Endothelial cell of umbilical vein (primary cell): ENCODE measurements around the gene SLC39A3. TPM values are rescaled to one million over a fixed set of nuclear protein-coding genes. Genes with fewer than 3 reads are reported as not detected.

Source experiments
- BruUV-seq: library from RNA; stranded (reverse); fragments of 400-500 nt; replicated peaks from 2 replicates; lab custom pipeline; 2021; lab: Mats Ljungman, UMichigan
- CTCF ChIA-PET: fragments of 300-600, 350-600 bp; sonication (Branson Sonifier 250); formaldehyde crosslinking; loops from one replicate; lab custom pipeline; 2021; ENCODE audit warnings: antibody characterized with exemption, inconsistent platforms; lab: Charles Lee
- POLR2A ChIA-PET: fragments of 300-600, 350-600 bp; sonication (Branson Sonifier 250); formaldehyde crosslinking; loops from one replicate; lab custom pipeline; 2021; ENCODE audit warnings: antibody characterized with exemption, inconsistent platforms; lab: Charles Lee
- DNase-seq: peaks from one replicate; pipeline ENCODE4 v3.0.0-alpha.2; 2011; ENCODE audit warnings: low read depth, low spot score
- FAIRE-seq: peaks from 2 replicates; lab custom pipeline; 2011; peaks lifted over from hg19 to GRCh38; lab: Jason Lieb, UNC
- H2AFZ ChIP-seq: 2 replicates; pipeline ENCODE4 v1.6.0; 2012; ENCODE audit warnings: low read depth, low read length, control low read depth, inconsistent platforms
- H3K27ac ChIP-seq: 2 replicates; pipeline ENCODE4 v1.5.1; 2011; ENCODE audit warnings: low read depth, mild to moderate bottlenecking, control low read depth, low read length, moderate library complexity; ENCODE audit not compliant: insufficient read depth
- H3K27me3 ChIP-seq, 2 experiments: 2 replicates each; pipeline versions ENCODE4 v1.6.0 to v1.6.1; 2011; ENCODE audit warnings: low read length in 2 of 2, mixed read lengths in 1 of 2; ENCODE audit not compliant: control insufficient read depth in 2 of 2, insufficient read depth in 2 of 2
- H3K36me3 ChIP-seq, 2 experiments: 2 replicates in 1 of 2; 3 replicates in 1 of 2; pipeline ENCODE4 v1.5.1; 2011; ENCODE audit warnings: low read length in 2 of 2, mild to moderate bottlenecking in 1 of 2, moderate library complexity in 1 of 2; ENCODE audit not compliant: control insufficient read depth in 2 of 2, insufficient read depth in 2 of 2; ENCODE audit errors: extremely low read depth in 1 of 2
- H3K4me1 ChIP-seq: 3 replicates; pipeline ENCODE4 v1.5.1; 2011; ENCODE audit warnings: mild to moderate bottlenecking, low read length; ENCODE audit not compliant: control insufficient read depth, insufficient read depth; ENCODE audit errors: extremely low read depth
- H3K4me2 ChIP-seq: 2 replicates; pipeline ENCODE4 v1.6.1; 2011; ENCODE audit warnings: low read length, control low read depth, mixed read lengths; ENCODE audit not compliant: insufficient read depth
- H3K4me3 ChIP-seq, 3 experiments: fragments of 200-600 bp in 1 of 3; sonication (generic), shearing (Covaris generic) in 1 of 3; replicated peaks in 1 of 3; 2 replicates each; pipeline ENCODE4 v1.5.1; 2011 to 2016; ENCODE audit warnings: control low read depth in 3 of 3, low read length in 3 of 3, mild to moderate bottlenecking in 2 of 3, inconsistent platforms in 1 of 3, low read depth in 1 of 3, moderate library complexity in 1 of 3; ENCODE audit not compliant: insufficient read depth in 1 of 3
- H3K79me2 ChIP-seq: 2 replicates; pipeline ENCODE4 v1.6.0; 2012; ENCODE audit warnings: low read length, inconsistent platforms; ENCODE audit not compliant: control insufficient read depth, insufficient read depth
- H3K9ac ChIP-seq: replicated peaks from 2 replicates; pipeline ENCODE3; 2011; ENCODE audit warnings: low read length, control low read depth; ENCODE audit not compliant: insufficient read depth; ENCODE audit errors: extremely low read depth
- H3K9me1 ChIP-seq: replicated peaks from 3 replicates; pipeline ENCODE4 v1.6.0; 2011; ENCODE audit warnings: mild to moderate bottlenecking, low read length; ENCODE audit not compliant: control insufficient read depth, insufficient read depth; ENCODE audit errors: extremely low read depth
- H3K9me3 ChIP-seq: replicated peaks from 2 replicates; pipeline ENCODE4 v1.5.1; 2012; ENCODE audit warnings: low read length, inconsistent platforms; ENCODE audit not compliant: control insufficient read depth, insufficient read depth
- H4K20me1 ChIP-seq: replicated peaks from 2 replicates; pipeline ENCODE3; 2011; ENCODE audit warnings: mild to moderate bottlenecking, low read length; ENCODE audit not compliant: control insufficient read depth, insufficient read depth; ENCODE audit errors: extremely low read depth
- EZH2 ChIP-seq: IDR thresholded peaks from 2 replicates; pipeline ENCODE4 v1.6.1; 2012; ENCODE audit warnings: borderline replicate concordance, low read depth, mild to moderate bottlenecking, moderate library complexity, low read length, inconsistent platforms; ENCODE audit not compliant: severe bottlenecking
- FOS ChIP-seq: IDR thresholded peaks from 2 replicates; pipeline ENCODE4 v1.6.1; 2011; ENCODE audit warnings: mild to moderate bottlenecking, low read length, moderate library complexity, borderline replicate concordance; ENCODE audit not compliant: insufficient read depth
- GATA2 ChIP-seq: IDR thresholded peaks from 2 replicates; pipeline ENCODE4 v1.7.0; 2011; ENCODE audit warnings: low read depth, mild to moderate bottlenecking, moderate library complexity, mixed read lengths, low read length; ENCODE audit not compliant: insufficient read length, insufficient read depth
- JUN ChIP-seq: IDR thresholded peaks from 2 replicates; pipeline ENCODE4 v1.6.1; 2011; ENCODE audit warnings: borderline replicate concordance, low read depth; ENCODE audit not compliant: insufficient read length, insufficient read depth
- MYC ChIP-seq: IDR thresholded peaks from one replicate; pipeline ENCODE4 v1.6.1; 2011; ENCODE audit warnings: mild to moderate bottlenecking, low read depth, low read length
- POLR2A ChIP-seq: IDR thresholded peaks from 2 replicates; pipeline ENCODE4 v1.6.1; 2012; ENCODE audit warnings: low read depth, mild to moderate bottlenecking, control low read depth, low read length
- POLR2AphosphoS5 ChIP-seq: IDR thresholded peaks from 2 replicates; pipeline ENCODE4 v1.6.1; 2012; ENCODE audit warnings: low read depth, mild to moderate bottlenecking, control low read depth, low read length, moderate library complexity; ENCODE audit not compliant: insufficient read depth
- dilution Hi-C: fragments of 300-500 bp; cut with MboI; formaldehyde crosslinking; loops from one replicate; pipeline ENCODE4 v1.15.0; 2019; ENCODE audit warnings: low sequenced_read_pairs; ENCODE audit not compliant: extremely low pct_ligation_motif_present
- intact Hi-C: fragments of 100-400 bp; cut with micrococcal nuclease; formaldehyde crosslinking; loops from one replicate; pipeline ENCODE4 v1.10.0; 2022
- polyA plus RNA-seq, 4 experiments: library from polyadenylated mRNA; depleted of rRNA in 3 of 4; stranded (reverse) in 3 of 4; unstranded in 1 of 4; fragments of >200 nt; gene quantifications; 2 replicates each; pipeline versions ENCODE4 v1.2.1 to v1.2.3, GENCODE V29; 2011 to 2012; ENCODE audit warnings: missing spikeins in 1 of 4
- total RNA-seq: library from RNA; stranded (reverse); gene quantifications from 2 replicates; pipeline ENCODE4 v1.2.3, GENCODE V29; 2021
- TF ChIP-seq, protein P1 (sequence below): IDR thresholded peaks from 2 replicates; pipeline ENCODE4 v1.6.1; 2011; ENCODE audit not compliant: insufficient read depth, insufficient read length
- TF ChIP-seq, protein P2 (sequence below), 2 donors: IDR thresholded peaks; 1 replicate in 1 of 2; 2 replicates in 1 of 2; pipeline ENCODE4 v1.5.1; 2011; ENCODE audit warnings: low read length in 2 of 2, mild to moderate bottlenecking in 2 of 2, moderate library complexity in 2 of 2, control low read depth in 1 of 2, inconsistent platforms in 1 of 2, low read depth in 1 of 2; ENCODE audit not compliant: insufficient read depth in 1 of 2; ENCODE audit errors: extremely low read depth in 1 of 2

The SLC39A3 gene
- total and polyA plus RNA-seq, 2 donors (not counting 3 experiments of a cell fraction or from before 2014, with no cell fraction given), result 28.0 to 43.1 TPM

DNA sequence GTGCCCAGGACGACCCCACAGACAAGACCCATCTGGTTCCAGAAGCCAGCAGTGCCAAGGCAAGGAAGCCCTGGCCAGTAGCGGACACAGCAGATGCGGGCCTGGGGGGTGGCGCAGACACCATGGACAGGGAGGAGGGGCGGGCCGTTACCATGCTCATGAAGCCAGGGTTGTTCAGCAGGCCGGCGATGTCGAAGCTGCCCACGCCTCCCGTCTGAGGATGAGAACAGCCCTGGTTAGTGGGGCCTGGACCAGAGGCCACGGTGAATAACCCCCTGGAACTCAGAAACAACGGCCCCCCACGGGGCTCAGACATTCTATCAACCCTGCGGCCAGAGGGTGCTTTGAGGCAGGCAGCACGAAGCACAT, 21.5 kb upstream of the SLC39A3 start:
- Histone ChIP-seq H3K4me2 (no peak overlapping the region), H2AFZ (no peak overlapping the region), H3K9me3 (no peaks in the 10 kb centered on the region), H3K9ac (no peak overlapping the region), H3K4me3 (no peak overlapping the region), H4K20me1 (no peaks in the 10 kb centered on the region), H3K9me1 (no peaks in the 10 kb centered on the region), H3K36me3 (peaks cover 6 to 42% of the 10 kb centered on the region in 2 experiments), H3K27me3 (no peaks in the 10 kb centered on the region), H3K4me1 (no peaks in the 10 kb centered on the region), H3K79me2 (no peaks in the 10 kb centered on the region), H3K27ac (no peak overlapping the region)
- ChIA-PET CTCF (no interaction called here), POLR2A (no interaction called here)
- no peak for TF ChIP-seq GATA2
- no peak for TF ChIP-seq POLR2A
- no peak for TF ChIP-seq POLR2AphosphoS5
- no peak for TF ChIP-seq EZH2
- TF ChIP-seq, protein P1, sequence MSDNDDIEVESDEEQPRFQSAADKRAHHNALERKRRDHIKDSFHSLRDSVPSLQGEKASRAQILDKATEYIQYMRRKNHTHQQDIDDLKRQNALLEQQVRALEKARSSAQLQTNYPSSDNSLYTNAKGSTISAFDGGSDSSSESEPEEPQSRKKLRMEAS, result no peak
- TF ChIP-seq MYC, result no peak
- DNase-seq (no peak), FAIRE-seq (no peak)
- intact Hi-C loops, result no loop called here
- dilution Hi-C loops, result no loop called here
- no TSS peak for BruUV-seq

DNA sequence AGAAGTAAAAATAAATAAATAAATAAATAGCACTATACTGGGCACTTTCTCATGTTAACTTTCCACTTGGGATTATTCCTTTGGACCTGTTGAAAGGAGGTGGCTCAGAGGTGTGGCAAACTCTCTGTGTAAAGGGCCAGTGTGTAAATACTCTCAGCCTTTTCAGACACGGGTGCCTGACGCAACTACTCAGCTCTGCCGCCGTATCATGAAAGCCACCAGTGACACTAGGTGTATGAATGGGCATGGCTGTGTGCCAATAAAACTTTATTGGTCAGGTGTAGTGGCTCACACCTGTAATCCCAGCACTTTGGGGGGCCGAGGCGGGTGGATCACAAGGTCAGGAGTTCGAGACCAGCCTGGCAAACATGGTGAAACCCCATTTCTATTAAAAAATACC, 20.1 kb upstream of the SLC39A3 start:
- Histone ChIP-seq H4K20me1 (no peaks in the 10 kb centered on the region), H3K79me2 (no peaks in the 10 kb centered on the region), H3K4me3 (no peak overlapping the region), H3K9me1 (no peaks in the 10 kb centered on the region), H3K36me3 (peaks cover 8 to 42% of the 10 kb centered on the region in 2 experiments), H3K4me1 (no peaks in the 10 kb centered on the region), H3K27me3 (no peaks in the 10 kb centered on the region), H3K27ac (no peak overlapping the region), H2AFZ (no peak overlapping the region), H3K4me2 (no peak overlapping the region), H3K9me3 (no peaks in the 10 kb centered on the region), H3K9ac (no peak overlapping the region)
- no TSS peak for BruUV-seq
- dilution Hi-C loops (loop anchor here (10.0 kb wide), 1 partner anchor 65 kb away; no protein-coding TSS in a partner anchor), intact Hi-C loops (no loop called here)
- ChIA-PET POLR2A (interaction anchor here (0.7 kb wide), 1 partner anchor 1015 kb away, joined by 3 read pairs; no protein-coding TSS in a partner anchor), CTCF (interaction anchor here (1.2 kb wide), 1 partner anchor 10 kb away, joined by 7 read pairs; no protein-coding TSS in a partner anchor)
- TF ChIP-seq GATA2 (no peak), FOS (no peak), EZH2 (no peak), JUN (no peak), POLR2AphosphoS5 (no peak), MYC (no peak), POLR2A (no peak)
- TF ChIP-seq, protein P1, result no peak
- TF ChIP-seq, protein P2, sequence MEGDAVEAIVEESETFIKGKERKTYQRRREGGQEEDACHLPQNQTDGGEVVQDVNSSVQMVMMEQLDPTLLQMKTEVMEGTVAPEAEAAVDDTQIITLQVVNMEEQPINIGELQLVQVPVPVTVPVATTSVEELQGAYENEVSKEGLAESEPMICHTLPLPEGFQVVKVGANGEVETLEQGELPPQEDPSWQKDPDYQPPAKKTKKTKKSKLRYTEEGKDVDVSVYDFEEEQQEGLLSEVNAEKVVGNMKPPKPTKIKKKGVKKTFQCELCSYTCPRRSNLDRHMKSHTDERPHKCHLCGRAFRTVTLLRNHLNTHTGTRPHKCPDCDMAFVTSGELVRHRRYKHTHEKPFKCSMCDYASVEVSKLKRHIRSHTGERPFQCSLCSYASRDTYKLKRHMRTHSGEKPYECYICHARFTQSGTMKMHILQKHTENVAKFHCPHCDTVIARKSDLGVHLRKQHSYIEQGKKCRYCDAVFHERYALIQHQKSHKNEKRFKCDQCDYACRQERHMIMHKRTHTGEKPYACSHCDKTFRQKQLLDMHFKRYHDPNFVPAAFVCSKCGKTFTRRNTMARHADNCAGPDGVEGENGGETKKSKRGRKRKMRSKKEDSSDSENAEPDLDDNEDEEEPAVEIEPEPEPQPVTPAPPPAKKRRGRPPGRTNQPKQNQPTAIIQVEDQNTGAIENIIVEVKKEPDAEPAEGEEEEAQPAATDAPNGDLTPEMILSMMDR (IDR thresholded peaks at IDR 0.05; ENCODE audit: extremely low read depth in 1 of 2, insufficient read depth in 1 of 2, low read depth in 1 of 2, low read length in 2 of 2), result no peak
- DNase-seq, result no peak
- FAIRE-seq, result no peak
